GM11168 (cell line): ENCODE data around the gene NR2C2AP.

Source experiments
- in situ Hi-C: fragments of 300-500 bp; cut with MboI; formaldehyde crosslinking; loops from one replicate; pipeline ENCODE4 v1.12.0; 2022; ENCODE audit warnings: low sequenced_read_pairs; ENCODE audit not compliant: unreplicated experiment

NR2C2AP gene

DNA sequence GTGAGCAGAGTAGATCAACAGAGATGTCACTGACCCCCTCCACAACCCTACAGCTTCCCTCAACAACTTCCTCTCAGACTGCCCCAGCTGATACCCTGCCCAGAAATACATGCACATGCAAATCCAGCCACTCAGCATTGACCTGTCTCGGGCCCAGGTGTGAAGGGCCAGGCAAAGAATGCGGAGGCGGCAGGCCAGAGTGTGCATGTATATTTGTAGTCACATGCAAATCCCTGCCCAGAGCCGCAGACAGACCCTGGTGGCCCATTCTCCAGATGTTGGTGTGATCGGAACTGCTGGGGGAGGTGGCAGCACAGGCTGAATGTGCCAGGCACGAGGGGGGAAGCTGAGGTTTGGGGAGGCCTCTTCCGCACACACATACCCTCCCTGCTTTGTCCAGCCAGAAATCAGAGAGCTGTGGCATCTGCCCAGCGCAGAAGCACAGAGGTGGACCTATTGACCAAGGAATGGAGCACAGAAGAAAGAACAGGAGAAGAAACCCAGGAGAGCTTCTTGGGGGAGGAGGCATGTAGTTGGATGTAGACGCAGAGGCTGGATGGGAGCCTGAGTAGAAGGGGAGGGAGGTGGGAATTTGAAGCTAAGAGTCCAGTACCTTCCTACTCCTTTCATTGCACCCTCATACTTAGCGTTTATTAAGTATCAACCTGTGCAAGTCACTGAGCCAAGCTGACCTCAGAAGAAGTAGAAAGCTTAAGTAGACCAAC lies 47.6 kb downstream of the NR2C2AP start:
- in situ Hi-C loops = no loop called here

DNA sequence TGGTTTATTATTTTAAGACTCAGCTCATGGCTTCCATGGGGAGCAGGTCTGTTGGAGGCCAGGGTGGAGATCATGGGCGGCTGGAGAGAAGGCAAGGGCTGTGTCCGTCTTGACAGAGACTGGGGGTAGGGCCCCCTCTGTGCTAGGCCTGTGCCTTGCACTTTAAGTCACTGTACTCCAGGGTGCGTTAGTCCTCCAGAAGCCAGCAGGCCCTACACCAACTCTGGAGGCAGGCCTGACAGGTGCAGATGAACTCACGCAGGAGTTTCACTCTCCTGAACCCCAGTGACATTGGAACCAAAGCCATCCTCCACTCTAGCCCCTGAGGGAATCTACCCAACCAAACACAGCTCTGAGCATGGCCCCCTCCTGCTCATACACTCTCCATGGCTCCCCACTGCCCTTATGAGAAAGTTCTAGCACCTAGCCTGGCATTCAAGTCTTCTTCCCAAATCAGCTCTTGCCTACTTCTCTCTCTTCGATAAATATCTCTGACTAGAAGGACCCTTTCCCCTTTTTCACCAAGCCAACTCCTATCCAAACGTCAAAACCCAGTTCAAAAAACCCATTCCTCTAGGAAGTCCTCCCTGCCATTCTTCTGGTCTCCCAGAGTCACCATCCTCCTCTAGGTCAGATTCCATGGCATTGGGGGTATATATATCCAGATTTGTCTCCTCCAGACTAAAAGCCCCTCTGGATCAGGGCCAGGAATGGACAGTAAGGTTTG lies 48.3 kb downstream of the NR2C2AP start:
- in situ Hi-C loops = no loop called here

DNA sequence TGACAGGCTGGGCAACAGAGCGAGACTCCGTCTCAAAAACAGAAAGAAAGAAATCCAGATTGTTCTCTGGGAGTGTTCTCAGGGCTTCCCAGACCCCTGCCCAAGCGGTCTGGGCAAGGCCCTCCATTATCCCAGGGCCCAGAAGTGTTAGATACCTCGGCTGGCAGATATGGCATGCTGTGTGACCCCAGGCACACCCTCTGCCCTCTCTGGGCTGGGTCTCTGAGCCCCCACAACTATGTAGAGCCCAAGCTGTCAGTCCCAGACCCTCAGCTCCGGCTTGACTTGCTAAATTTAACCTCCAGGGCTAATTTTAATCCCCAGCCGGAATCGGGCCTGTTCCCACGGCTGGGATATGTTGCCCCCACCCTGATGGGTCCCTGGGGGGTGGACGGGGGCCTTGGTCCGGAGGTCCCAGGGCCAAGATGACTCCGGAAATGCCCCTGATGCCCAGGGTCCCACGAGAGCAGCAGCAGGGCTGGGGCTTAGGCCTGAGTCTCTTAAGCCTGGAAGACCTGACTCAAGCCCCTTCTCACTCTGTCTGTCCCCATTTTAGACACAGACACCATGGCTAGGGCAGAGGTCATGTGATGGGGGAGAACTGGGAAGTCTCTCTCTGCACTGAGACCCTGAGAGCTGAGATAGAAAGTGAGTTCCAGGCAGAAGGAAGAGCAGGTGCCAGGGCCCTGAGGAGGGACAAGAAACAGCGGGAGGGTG lies 50.4 kb downstream of the NR2C2AP start:
- in situ Hi-C loops = no loop called here

DNA sequence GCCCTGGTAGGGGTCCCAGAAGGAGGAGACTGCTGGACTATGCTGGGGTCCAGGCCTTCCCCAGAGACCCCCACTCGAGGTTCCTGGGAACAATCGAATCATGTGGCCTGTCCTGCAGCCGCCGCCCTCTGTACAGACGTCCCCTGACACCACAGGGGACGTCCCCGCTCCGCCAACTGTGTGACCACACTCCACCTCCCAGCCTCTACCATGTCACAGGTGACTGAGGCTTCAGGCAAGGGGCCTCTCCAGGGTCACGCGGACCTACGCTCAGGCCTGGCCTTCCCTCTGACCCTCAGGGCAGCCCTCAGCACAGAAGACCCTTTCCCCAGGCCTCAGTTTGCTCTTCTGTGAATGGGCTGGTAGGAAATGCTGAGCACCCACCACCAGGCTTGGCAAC lies 51.8 kb downstream of the NR2C2AP start:
- in situ Hi-C loops = no loop called here
